GM19240 (cell line): ENCODE measurements around the gene RBM47.

Experiments
- DNase-seq: peaks from one replicate; pipeline ENCODE4 v3.0.0; 2011; ENCODE audit warnings: low spot score; ENCODE audit not compliant: insufficient read length

Gene RBM47

DNA sequence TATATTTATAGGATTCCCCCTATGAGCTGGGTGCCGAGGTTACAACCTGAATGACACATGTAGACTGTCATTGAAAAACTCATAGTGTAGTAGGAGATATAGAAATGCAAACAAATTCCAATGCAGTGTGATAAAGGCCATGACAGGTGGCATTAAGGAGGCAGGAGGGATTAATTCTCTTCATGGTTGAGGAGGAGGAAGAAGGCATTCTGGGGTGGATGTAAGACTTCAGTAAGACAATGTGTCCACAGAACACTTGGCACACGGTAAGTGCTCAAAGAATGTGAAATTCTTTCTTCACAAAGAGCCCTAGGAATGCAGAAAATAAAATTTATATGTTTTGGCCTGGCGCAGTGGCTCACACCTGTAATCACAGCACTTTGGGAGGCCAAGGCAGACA, 136.5 kb downstream of the RBM47 start:
- DNase-seq = no peak

DNA sequence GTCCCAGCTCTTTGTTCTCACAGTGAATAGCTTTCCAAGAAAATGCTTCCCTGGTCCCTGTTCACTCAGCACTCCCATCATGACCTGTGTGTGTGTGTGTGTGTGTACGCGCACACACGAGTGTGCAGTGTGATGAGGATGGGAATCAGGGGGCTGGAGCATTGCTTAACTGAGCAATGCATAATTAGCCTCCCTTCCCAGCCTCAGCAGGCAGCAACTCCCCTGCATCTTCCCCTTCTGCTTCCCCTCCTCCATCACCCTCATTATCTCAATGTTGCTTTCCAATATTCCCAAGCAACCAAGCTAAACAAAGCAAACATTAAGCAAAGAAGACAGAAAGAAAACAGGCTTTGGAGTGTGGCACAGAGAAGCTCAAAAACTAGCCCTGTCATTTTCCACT, 137.0 kb downstream of the RBM47 start:
- DNase-seq = no peak

DNA sequence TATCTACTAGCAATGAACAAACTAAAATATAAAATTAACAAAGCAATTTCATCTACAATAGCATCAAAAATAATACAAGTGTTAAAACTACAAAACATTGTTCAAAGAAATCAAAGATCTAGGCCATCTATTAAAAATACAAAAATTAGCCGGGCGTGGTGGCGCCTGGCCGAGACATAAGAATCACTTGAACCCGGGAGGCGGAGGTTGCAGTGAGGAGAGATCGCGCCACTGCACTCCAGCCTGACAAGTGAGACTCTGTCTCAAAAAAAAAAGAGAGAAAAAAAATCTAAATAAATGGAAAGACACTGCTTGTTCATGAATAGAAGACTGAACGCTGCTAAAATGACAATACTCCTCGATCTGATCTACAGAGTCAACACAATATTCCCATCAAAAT, 139.2 kb downstream of the RBM47 start:
- DNase-seq = no peak

DNA sequence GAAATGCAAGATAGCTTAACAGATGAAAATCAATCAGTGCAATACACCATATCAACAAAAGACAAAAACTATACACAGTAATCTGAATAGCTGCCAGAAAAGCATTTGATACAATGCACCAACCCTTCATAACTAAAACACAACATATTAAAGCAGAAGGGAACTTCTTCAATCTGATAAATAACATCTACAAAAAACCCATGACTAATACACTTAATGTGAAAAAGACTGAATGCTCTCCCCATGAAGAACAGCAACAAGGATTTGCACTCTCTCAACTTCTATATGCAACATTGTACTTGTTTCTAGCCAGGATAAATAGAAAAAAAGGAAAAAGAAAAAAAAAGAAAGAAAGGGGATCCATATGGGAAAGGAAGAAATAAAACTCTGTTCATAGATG, 139.7 kb downstream of the RBM47 start:
- DNase-seq = no peak

DNA sequence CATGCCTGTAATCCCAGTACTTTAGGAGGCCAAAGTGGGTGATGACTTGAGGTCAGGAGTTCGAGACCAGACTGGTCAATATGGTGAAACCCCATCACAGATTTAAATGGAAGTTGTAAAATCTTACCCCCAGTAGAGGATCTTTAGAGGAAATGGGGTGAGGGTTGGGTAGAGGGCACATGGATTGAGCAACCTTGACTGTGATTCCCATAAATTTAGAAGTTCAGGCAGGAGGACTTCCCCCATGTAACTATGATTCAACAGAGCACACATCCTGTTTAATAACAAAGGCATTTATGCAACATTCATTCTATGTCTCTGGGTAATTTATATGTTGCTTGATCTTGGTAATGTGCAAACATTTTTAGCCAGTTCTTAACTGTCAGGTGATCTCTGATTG, 143.1 kb downstream of the RBM47 start:
- no peak for DNase-seq

DNA sequence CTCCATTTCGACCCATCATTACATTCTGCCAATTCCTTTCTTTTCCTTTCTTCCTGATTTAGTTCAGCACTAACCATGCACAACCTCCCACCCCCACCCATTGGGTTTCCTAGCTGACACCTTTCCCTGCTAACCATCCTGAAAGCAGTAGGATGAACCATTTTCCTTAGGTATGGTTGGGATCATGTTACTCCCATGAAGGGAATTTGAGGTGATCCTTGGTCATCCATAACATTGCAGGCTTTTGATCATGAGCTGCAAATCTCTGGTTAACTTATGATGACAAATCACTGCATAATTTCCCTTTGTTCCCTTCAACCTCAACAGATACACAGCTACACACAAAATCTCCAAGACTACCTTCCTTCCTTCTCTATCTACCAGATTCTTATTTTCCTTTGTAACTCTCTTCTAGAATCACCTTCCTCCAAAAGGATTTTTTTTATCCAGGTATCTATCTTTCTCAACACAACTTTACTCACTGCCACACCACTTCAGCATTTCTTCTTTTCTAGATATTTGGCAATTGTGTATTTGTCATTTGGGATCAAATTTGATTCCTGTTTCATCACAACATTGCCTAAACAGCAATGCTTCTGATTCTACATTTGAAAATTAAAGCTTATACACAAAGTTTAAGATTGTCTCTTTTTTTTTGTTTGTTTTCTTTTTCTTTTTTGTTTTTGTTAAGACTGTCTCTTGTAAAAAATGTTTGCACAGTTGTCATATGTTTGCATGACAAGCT, 145.1 kb downstream of the RBM47 start:
- DNase-seq = no peak

DNA sequence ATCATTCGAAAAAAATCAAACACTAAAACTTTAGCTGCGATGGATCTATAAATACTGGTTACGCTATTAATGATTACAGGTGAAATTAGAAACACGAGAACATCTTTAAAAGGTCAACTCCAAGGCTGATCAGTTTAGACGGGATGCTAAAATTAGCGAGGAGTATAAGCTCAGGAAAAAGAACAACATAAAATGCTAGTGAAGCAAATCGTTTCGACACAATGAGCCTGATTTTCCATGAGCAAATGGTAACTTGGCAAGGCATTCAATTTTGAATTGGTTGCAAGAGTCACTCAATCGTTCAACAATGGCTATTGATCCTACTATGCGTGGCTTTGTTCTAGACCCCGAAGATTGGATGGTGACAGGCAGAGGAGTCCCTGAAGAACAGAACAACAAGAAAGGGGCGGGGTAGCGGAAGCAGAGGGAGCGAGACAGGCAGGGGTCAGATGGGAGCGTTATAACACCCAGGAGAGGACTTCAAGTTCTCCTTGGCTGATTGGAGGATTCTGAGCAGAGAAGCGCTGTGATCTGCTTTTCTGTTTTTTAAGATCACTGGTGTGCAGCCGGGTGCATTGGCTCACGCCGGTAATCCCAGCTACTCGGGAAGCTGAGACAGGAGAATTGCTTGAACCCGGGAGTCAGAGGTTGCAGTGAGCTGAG, 146.5 kb downstream of the RBM47 start:
- DNase-seq = no peak

DNA sequence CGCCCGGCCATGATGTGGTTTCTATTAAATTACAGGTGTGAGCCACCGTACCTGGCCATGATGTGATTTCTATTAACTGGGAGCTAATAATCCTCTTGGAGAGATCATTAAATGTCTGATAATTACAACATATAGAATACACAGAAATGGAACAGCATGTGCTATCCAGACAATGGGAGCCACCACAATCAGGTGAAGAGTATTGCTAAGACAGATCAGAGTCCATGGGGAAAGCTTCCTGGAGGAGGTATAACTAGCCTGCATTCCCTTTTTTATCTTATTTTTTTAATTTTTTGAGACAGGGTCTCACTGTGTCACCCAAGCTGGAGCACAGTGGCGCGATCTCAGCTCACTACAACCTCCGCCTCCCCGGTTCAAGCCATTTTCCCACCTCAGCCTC, 147.7 kb downstream of the RBM47 start:
- no peak for DNase-seq

DNA sequence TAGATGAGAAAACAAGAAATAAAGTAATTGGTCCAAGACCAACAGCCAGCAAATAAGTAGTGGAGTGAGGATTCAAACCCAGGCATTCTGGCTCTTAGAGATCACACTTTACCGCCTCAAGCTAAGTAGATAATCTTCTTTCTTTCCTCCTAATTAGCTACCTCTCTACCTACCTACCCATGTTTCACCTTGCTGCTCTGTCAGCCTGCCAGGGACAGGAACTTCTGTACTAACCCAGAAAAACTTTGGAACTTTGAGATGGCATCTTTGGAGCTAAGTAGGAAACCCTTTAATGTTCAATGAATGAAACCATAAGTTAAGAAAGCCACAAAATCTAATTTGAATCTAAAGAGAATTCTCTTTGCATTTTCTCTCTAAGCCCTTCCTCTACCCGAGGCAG, 149.4 kb downstream of the RBM47 start:
- no peak for DNase-seq

DNA sequence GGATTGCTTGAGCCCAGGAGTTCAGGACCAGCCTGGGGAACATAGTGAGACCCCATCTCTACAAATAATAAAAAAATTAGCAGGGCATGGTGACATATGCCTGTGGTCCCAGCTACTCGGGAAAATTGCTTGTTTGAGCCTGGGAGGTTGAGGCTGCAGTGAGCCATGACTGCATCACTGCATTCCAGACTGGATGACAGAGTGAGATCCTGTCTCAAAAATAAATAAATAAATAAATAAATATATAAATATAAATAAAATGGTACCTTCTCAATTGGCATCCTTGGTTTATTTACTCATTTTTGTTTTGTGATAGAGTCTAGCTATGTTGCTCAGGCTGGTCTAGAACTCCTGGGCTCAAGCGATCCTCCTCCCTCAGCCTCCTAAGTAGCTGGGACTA, 150.3 kb downstream of the RBM47 start:
- DNase-seq = no peak

DNA sequence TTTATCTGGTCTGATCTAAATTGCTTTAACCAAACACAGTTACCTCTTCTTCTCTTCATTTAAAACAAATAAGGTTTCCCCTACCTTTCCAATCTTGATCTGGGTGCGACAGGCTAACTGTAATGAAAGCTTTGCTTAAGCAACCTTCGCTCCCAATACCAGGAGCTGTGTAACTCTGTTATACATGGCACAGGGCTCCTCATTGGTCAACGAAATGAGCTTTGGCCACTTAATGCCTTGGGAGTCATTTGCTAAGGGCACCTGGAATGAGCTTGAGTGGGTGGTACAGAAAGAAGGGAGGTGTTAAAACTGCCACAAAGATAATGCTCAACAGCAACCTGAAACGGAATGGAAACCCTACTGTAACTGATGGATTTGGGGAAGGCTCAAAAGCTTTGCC, 154.1 kb downstream of the RBM47 start:
- DNase-seq = no peak

DNA sequence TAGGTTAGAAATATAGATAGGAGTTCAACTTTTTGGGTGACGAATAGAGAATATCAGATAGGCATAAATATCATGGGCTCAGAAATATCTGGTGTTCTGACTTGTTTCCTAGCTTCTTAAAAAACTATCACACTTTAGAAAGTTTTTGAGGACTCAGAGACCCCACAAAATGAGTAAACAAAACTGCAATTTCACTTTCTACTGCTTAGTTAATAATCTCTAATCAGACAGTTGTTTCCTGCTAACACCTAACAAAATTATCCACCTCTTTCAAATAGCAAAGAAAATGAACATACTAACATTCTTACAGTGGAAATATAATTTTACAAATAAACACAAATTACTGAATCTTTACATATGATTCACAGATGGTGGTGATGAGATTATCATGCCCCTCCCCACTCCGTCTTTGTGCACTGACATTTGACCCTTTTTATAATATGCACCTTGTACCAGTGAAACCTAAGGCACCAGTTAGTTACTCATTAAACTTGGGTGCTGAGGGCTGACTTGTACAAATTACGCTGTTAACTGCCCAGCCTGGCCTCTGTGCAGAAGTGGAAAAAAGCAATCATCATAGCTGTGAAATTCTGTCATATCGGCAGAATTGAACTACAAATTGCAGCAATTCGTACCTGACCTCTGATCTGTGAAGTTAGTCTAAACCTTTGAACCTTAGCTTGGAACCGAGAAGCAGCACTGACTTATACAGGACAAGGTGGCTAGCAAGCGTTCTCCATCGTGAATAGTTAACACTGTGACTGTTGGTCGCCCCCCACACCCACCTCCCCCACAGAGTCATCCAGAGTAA, 155.9 kb downstream of the RBM47 start:
- no peak for DNase-seq

DNA sequence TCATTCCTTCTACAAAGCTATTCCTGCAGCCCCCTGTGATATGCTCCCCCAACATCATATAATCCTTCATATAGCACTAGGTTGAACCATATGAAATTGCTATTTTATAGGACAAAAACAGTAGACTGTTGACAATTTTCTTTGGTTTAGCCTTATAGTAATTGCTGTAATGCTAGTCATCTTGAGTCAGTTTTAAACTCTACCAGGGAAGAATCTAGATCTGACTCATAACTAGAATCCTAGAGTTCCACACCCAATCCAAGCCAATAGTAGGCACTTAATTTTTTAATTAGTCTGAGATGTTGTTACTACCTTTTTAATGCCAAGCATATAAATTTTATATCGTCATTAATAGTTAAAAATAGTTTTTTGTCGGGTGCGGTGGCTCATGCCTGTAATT, 157.7 kb downstream of the RBM47 start:
- no peak for DNase-seq

DNA sequence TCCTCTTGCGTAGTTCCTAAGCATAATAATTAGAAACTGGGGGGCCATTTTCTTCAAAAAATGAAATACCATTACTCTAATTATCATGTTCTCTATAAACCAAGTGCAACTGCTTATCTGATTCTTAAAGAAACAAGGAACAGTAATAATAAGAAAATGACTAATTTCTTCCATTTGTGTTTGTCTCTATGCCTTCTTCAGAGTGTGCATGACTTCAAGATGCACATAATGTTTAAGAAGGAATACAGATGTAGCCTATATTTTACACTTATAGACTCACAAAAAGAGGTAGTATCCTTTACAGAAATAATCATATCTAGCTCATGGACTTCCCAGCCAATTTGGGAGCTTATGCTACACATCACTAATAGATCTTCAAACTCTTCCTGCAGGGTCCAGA, 162.9 kb downstream of the RBM47 start:
- DNase-seq = no peak

DNA sequence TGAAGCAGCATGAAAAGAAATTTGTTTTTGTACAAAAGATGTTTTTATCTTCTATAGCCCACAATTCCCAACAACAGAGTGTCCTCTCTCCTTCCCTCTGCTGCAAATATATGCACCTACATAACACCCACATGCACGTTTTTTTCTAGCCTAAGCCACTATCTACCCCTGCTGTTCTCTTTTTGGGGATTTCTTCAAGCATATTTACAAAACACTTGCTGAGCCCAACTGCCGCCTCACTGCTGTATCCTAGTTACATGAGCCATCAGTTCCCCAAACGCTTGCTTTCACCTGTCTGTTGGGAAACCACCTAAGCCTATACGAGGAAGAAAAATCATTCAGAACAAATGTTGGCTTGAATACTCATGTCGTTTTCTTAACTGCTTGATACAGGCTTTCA, 167.3 kb downstream of the RBM47 start:
- DNase-seq = peak; percentile 19

DNA sequence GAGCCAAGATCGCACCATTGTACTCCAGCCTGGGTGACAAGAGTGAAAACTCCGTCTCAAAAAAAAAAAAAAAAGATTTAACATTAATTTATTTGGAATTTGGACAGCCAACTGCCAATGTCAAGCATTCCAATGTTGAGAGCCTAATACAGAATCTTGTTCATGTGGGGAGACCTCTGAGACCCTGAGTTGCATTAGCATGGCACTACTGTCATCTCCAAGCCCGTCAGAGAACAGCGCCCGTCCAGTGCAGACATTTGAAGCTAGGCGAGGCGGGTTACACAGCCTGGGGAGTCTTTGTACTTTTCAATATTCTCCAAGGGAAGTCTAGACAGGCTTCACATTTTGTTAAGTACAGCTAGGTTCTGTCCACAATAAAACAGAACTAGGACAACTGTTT, 167.8 kb downstream of the RBM47 start:
- no peak for DNase-seq

DNA sequence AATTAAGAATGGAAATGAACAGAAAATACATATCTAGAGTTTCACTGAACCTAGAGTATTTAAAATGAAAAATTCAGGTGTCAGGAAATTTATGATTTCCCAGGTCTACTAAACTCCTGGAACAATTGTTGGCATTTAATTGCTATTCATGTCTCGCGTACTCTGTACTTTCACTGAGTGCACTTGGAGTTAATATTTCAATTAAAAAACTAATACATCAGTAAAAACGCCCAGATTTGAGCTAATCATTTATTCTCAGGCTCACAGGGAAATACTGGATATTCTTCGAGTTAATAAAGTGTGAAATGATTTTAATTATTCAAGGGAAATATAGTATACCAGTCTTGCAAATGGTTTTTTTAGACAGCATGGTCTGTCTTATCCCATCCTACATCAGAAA, 168.6 kb downstream of the RBM47 start:
- no peak for DNase-seq

DNA sequence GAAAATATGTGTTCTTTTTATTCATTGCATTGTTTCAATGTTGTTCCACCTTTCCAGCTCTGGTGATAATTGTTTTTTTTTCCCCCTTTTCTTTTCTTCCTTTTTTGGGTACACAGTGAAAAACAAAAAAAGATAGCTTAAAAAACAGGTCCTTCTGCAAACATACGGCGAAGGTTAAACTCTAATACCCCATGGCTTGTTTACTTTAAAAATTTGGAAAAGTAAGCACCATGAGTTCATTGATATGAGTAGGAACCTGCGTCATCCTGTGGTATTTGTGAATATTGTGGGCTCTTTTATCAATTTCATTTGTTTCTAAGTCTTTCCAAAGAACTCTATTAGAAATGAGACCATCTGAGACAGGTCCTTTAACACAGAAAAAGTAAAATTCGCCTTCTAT, 171.0 kb downstream of the RBM47 start:
- DNase-seq = no peak

DNA sequence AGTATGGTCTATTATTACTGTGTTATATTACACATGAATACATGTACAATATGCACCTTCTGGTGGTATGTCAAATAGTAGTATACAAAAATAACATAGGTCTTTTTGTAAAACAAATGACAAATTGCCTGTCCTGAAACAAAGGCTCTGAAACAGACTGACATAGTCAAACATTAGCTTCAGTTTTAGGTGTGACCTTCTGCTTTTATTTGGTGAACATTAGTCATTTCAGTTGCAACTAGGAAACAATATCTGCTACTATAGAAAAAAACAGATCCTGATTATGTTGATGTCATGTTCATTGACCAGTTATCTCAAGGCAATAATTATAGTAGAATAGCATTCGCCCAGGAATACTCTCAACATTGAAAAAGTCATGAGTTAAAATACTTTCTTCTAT, 171.6 kb downstream of the RBM47 start:
- no peak for DNase-seq

DNA sequence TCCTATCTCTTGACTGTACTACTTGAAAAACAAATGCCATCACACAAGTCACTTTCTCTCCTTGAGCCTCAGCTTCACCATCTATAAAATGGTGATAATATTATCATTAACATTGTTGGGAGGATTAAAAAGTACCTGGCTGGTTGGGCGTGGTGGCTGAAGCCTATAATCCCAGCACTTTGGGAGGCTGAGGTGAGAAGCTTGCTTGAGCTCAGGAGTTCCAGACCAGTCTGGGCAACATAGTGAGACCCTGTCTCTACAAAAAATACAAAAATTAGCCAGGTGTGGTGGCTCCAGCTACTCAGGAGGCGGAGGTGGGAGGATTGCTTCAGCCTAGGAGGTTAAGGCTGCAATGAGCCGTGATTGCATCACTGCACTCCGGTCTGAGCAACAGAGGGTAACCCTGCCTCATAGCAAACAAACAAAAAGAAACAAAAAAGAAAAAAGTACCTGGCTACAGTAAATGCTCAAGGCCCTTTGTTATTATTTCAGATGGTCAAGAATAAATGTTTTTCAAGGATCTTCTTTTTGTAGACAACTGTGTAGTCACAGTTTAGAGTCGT, 174.2 kb downstream of the RBM47 start:
- DNase-seq = no peak

DNA sequence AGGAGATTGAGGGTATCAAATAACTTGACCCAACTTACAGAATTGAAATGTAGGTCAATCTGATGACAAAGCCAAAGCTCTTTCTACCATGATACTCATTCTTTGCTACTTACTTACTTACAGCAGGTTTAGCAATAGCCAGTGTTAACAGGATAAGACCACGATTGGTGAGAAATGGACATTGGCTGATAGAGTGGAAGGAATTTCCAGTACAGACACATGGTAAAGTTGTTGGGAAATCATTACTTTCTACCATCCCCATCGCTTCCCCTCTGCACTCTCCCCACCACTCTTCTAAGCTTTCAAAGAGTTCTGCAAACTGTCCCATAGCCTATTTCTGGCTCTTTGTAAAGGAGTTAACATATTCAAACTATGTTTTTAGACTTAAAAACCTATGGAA, 174.8 kb downstream of the RBM47 start:
- no peak for DNase-seq

DNA sequence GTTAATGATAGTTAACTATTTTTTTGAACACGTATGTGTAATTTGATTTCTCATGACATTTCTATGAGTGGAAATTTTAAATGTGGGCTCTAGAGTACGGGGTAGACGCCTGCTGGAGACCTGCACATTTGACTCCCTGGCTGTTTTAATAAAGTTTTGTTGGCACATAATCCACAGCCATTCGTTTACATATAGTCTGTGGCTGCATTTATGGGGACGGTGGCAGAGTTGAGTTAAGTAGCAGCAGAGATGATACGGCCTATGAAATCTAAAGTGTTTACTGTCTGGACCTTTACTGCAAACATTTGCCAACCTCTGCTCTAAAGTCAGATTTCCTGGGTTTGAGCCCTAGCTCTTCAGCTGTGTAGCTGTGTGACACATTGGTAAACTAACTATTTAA, 175.8 kb downstream of the RBM47 start:
- DNase-seq = no peak
